ENCODE data around the gene STUB1. TPM values are rescaled to one million over a fixed set of nuclear protein-coding genes. Genes with fewer than 3 reads are reported as not detected.

Gene STUB1
- total and polyA plus RNA-seq, 2 experiments from 2014 or later: 91.7 to 108 TPM

DNA sequence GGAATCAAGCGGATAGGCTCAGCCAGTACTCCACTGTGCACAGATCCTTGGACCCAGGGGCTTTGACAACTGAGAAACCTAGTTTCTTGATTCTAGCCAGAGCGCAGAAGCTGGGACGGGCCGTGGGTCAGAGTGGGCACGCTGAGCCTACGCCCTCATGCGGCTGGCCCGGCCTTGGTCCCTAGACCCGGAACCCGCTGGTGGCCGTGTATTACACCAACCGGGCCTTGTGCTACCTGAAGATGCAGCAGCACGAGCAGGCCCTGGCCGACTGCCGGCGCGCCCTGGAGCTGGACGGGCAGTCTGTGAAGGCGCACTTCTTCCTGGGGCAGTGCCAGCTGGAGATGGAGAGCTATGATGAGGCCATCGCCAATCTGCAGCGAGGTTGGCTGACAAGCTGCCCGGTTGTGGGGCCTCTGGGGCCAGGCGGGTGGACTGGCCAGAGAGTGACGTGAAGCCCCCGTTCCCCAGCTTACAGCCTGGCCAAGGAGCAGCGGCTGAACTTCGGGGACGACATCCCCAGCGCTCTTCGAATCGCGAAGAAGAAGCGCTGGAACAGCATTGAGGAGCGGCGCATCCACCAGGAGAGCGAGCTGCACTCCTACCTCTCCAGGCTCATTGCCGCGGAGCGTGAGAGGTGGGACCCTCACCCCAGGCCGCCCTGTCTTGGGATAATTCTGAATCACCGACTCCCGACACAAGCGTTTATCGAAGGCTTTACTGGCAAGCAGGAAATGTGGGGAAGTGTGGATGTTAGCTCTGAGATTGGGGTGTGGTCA lies 946 bp downstream of the STUB1 start:
- Histone ChIP-seq H3K79me2 (replicated peaks; ENCODE audit: insufficient read depth) (peaks cover 9% of the 10 kb centered on the region; the same call in 1 of the 2 replicates), H4K20me1 (replicated peaks; ENCODE audit: insufficient read depth) (peaks cover 14% of the 10 kb centered on the region; the same call in 1 of the 2 replicates), H3K4me2 (peak overlapping the region; percentile 86), H3K4me3 (peak overlapping the region; percentile 71), H2AFZ (no peak overlapping the region), H3K27ac (ENCODE audit: low read depth) (no peak overlapping the region), H3K4me1 (ENCODE audit: insufficient read depth) (peaks cover 16% of the 10 kb centered on the region; the same call in 1 of the 2 replicates), H3K9me2 (ENCODE audit: insufficient read depth) (no peaks in the 10 kb centered on the region), H3K27me3 (ENCODE audit: insufficient read depth) (no peaks in the 10 kb centered on the region), H3K36me3 (ENCODE audit: insufficient read depth) (no peaks in the 10 kb centered on the region; the same call in 1 of the 2 replicates), H3F3A (replicated peaks; ENCODE audit: low read depth) (peaks cover 26% of the 10 kb centered on the region)
- Mint-ChIP-seq H3K27ac (no peak overlapping the region; the same call in 1 of the 2 replicates), H3K4me1 (peaks cover 26% of the 10 kb centered on the region), H3K27me3 (ENCODE audit: insufficient read depth, low read depth, poor library complexity) (peaks cover 23% of the 10 kb centered on the region), H3K36me3 (ENCODE audit: low read depth) (peaks cover 28% of the 10 kb centered on the region), H3K9me3 (no peaks in the 10 kb centered on the region; the same call in 1 of the 3 replicates), H3K4me3 (peak overlapping the region; percentile 84)
- ATAC-seq: no peak
- TF ChIP-seq POLR2AphosphoS5 (IDR thresholded peaks at IDR 0.05; ENCODE audit: low read depth): peak; percentile 29; the same call in 1 of the 2 replicates
- TF ChIP-seq, protein P1, sequence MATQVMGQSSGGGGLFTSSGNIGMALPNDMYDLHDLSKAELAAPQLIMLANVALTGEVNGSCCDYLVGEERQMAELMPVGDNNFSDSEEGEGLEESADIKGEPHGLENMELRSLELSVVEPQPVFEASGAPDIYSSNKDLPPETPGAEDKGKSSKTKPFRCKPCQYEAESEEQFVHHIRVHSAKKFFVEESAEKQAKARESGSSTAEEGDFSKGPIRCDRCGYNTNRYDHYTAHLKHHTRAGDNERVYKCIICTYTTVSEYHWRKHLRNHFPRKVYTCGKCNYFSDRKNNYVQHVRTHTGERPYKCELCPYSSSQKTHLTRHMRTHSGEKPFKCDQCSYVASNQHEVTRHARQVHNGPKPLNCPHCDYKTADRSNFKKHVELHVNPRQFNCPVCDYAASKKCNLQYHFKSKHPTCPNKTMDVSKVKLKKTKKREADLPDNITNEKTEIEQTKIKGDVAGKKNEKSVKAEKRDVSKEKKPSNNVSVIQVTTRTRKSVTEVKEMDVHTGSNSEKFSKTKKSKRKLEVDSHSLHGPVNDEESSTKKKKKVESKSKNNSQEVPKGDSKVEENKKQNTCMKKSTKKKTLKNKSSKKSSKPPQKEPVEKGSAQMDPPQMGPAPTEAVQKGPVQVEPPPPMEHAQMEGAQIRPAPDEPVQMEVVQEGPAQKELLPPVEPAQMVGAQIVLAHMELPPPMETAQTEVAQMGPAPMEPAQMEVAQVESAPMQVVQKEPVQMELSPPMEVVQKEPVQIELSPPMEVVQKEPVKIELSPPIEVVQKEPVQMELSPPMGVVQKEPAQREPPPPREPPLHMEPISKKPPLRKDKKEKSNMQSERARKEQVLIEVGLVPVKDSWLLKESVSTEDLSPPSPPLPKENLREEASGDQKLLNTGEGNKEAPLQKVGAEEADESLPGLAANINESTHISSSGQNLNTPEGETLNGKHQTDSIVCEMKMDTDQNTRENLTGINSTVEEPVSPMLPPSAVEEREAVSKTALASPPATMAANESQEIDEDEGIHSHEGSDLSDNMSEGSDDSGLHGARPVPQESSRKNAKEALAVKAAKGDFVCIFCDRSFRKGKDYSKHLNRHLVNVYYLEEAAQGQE (IDR thresholded peaks at IDR 0.05; ENCODE audit: unreplicated experiment): no peak
- TF ChIP-seq EZH2phosphoT487 (IDR thresholded peaks at IDR 0.05; ENCODE audit: unreplicated experiment): no peak
- TF ChIP-seq, protein P2, sequence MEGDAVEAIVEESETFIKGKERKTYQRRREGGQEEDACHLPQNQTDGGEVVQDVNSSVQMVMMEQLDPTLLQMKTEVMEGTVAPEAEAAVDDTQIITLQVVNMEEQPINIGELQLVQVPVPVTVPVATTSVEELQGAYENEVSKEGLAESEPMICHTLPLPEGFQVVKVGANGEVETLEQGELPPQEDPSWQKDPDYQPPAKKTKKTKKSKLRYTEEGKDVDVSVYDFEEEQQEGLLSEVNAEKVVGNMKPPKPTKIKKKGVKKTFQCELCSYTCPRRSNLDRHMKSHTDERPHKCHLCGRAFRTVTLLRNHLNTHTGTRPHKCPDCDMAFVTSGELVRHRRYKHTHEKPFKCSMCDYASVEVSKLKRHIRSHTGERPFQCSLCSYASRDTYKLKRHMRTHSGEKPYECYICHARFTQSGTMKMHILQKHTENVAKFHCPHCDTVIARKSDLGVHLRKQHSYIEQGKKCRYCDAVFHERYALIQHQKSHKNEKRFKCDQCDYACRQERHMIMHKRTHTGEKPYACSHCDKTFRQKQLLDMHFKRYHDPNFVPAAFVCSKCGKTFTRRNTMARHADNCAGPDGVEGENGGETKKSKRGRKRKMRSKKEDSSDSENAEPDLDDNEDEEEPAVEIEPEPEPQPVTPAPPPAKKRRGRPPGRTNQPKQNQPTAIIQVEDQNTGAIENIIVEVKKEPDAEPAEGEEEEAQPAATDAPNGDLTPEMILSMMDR (conservative IDR thresholded peaks at IDR 0.05; ENCODE audit: low read depth in 2 of 2): peak in 1 of 2 experiments; percentile 30; a peak in 3 of 4 replicates
- DNase-seq (ENCODE audit: low spot score): peak; percentile 66

DNA sequence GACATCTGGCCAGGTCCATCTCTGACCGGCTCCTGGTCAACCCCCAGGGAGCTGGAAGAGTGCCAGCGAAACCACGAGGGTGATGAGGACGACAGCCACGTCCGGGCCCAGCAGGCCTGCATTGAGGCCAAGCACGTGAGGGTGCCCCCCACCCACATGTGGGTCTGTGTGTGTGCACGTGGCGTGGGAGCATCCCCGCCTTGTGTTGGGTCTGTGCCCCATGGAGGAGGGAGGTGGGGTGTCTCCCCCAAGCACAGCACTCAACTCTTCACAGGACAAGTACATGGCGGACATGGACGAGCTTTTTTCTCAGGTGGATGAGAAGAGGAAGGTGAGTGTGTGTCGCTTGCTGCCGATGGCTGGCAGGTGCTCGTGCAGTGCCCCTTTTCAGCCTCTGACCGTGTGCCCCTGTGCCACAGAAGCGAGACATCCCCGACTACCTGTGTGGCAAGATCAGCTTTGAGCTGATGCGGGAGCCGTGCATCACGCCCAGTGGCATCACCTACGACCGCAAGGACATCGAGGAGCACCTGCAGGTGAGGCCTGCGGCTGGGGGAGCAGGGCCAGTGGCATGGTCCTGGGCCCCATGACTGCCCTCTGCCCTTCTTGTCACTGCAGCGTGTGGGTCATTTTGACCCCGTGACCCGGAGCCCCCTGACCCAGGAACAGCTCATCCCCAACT lies 1.7 kb downstream of the STUB1 start:
- H3K4me3 ChIP-seq: peak overlapping the region; percentile 71; the same call in 1 of the 2 replicates

More for the DNA sequence above, 1.7 kb downstream of the STUB1 start:
- DNase-seq (ENCODE audit: low spot score) (no peak), ATAC-seq (no peak)
- Histone ChIP-seq H3K27me3 (ENCODE audit: insufficient read depth) (no peaks in the 10 kb centered on the region), H3K4me1 (ENCODE audit: insufficient read depth) (peaks cover 13% of the 10 kb centered on the region; the same call in 1 of the 2 replicates), H3K9me2 (ENCODE audit: insufficient read depth) (no peaks in the 10 kb centered on the region), H4K20me1 (replicated peaks; ENCODE audit: insufficient read depth) (peaks cover 14% of the 10 kb centered on the region; the same call in 1 of the 2 replicates), H3K4me2 (peak overlapping the region; percentile 86), H2AFZ (no peak overlapping the region), H3K79me2 (replicated peaks; ENCODE audit: insufficient read depth) (peaks cover 9% of the 10 kb centered on the region; the same call in 1 of the 2 replicates), H3K27ac (ENCODE audit: low read depth) (no peak overlapping the region), H3F3A (replicated peaks; ENCODE audit: low read depth) (peaks cover 24% of the 10 kb centered on the region), H3K36me3 (ENCODE audit: insufficient read depth) (no peaks in the 10 kb centered on the region; the same call in 1 of the 2 replicates)
- H3K4me3 Mint-ChIP-seq: peak overlapping the region; percentile 84
- H3K27me3 Mint-ChIP-seq (ENCODE audit: insufficient read depth, low read depth, poor library complexity): peaks cover 23% of the 10 kb centered on the region
- H3K27ac Mint-ChIP-seq: no peak overlapping the region
- H3K36me3 Mint-ChIP-seq (ENCODE audit: low read depth): peaks cover 31% of the 10 kb centered on the region
- H3K9me3 Mint-ChIP-seq: no peaks in the 10 kb centered on the region; the same call in 1 of the 3 replicates
- TF ChIP-seq POLR2AphosphoS5 (IDR thresholded peaks at IDR 0.05; ENCODE audit: low read depth) (peak; percentile 3; the same call in 1 of the 2 replicates), ZNF331 (CRISPR knock-in tag; IDR thresholded peaks at IDR 0.05; ENCODE audit: low read depth) (no peak)
- peaks cover 23% of the 10 kb centered on the region for H3K4me1 Mint-ChIP-seq

All from GM23338 (cell line).